NCI-H1436 (cell line): Measurements from ENCODE around the gene NUP210.
"Not testable (repeated sequence)": the region's sequence is repeated elsewhere in the genome, so short reads cannot be mapped to it uniquely, and the experiment has no call there.

Experiments used
- DNase-seq: peaks from one replicate; lab custom pipeline; 2025; lab: John Stamatoyannopoulos, UW

NUP210 gene

DNA sequence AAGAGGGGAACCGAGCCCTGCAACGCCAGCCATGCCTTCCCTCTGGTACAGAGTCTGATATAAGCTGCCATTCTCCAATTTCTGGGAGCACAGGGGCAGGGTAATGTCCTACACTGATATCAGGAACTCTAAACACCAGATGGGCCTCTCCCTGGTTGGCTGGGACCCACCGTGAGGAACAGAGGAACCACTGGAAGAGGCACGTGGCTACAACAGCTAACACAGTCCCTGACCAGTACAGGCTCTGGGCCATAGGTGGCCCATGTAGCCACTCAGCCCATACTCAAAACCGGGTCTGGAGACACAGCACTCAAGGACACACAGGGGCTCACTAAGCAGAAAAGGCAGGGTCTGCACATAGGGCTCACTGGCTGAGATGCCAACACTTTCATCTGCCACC lies 13.9 kb downstream of the NUP210 start:
- DNase-seq: no peak

DNA sequence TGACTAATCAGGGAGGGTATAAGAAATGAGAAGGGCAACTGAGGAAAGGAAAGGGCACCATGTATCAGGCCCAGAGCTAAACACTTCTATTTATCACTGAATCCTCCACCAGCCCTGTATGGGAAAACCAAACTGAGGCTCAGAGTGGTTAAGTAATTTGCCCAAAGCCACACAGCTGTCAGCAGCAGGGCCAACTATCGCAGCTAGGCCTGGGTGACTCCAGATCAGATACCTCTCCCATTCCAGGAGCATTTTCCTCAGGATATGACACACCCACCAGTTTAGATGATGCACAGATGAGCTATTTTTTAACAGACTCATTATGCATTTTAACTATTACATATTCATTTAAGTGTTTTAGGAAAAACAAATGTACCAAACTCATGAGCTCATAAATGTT lies 14.5 kb downstream of the NUP210 start:
- DNase-seq: no peak

DNA sequence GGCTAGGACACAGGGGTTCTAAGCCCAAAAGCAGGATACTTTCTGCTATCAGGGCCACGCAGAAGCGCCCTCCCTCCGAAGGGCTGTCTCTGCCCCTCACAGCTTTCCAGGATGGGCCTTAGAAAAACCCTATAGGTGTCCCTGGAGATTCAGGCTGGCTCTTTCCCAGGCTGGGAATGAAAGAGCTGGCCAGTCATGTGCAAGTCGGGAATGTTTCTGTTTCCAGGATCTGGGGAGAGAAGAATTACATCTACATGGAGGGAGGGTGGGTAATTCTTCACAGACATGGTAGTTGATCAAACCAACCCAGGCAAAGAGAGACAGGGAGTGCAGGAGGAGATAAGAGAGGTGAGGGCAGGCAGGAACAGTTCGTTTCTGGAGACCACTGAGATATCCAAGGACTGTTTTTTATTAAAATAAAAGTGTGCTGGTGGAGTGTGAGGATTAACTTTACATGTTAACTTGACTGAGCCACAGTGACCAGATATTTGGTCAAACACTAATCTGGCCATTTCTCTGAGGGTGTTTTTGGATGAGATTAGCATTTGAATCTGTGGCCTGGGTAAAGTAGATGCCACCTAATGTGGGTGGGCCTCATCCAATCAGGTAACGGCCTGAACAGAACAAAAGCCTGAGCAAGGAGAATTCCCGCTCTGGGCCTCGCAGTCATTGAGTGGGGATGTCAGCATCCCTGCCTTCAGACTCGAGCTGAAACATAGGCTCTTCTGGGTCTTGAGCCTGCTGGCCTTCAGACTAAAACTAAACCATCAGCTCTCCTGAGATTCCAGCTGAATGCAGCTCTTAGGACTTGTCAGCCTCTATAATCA lies 15.3 kb downstream of the NUP210 start:
- no peak for DNase-seq

DNA sequence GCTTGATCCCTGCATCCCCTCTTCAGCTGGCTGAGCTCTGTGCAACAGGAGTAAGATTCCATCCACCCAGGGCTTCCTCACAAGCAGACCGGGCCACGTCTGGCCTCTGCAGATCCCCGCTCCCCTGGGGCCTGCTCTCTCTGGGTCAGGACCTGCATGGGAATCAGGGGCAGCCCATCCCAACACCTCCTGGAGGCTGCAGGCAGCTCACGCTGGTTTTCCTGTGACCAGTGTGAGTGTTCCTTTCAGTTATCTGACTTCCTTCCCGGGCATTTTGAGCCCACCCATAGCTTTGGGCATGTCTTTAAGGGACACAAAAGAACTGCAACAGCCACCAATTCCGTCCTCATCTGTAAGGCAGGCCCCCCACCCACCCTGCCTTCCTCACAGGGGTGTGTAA lies 16.3 kb downstream of the NUP210 start:
- no peak for DNase-seq

DNA sequence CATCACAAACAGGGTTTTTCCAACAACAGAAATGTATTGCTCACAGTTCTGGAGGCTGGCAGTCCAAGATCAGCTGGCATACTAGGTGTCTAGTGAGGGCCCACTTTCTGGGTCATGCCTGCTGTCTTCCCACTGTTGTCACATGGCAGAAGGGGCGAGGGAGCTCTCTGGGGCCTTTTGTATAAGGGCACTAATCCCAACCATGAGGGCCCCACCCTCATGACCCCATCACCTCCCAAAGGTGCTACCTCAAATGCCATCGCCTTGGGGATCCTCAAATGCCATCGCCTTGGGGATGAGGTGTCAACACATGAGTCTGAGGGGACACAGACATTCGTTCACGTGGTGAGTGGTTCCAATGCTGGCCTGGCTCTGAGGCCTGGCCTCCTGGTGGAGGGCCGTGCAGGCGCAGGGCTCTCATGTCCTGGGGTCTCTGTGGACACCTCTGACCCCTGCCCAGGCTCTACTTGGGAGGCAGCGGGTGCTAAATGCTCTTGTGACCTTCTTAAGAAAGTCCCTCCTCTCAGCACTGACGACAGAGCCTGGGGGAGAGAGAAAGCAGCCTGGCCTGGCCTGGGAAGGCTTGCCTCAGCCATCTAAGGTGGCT lies 16.8 kb downstream of the NUP210 start:
- DNase-seq: no peak

DNA sequence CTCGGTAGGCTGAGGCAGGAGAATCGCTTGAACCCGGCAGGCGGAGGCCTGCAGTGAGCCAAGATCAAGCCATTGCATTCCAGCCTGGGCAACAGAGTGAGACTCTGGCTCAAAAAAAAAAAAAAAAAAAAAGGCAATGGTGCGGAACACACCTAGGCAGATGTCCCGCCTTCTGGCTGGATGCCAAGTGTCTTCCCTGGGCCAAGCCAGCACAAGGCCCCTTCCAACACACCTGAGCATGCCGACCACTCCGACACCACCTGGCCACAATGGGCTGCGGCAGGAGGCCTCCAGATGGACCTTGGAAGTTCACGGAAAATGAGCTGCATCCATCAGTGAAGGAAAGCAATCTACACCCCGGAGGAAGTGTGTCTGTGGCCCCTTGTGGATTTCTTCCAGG lies 19.0 kb downstream of the NUP210 start:
- DNase-seq: no peak

DNA sequence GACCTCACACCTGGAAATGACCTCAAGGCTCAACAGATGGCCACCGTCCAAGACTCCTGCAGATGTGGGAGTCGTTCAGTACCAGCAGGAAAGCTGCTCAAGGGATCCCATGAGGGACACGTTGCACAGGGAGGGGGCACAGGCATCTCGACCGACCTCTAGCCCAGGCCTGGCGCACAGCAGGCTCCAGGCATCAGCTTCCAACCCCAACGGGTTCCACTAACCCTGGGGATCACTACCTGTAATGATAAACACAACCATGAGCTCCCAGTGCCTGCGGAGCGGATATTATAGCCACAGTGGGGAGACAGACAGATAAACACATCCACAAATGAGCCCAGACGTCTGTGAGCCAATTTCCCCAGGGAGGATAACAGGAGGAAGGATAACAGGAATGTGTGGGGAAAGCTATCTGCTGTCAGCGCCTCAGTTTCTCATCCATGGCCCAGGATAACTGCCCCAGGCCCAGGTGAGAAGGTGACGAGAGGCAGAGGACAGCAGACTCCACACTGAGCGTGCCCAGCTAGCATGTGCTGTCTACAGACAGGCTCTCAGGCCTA lies 19.9 kb downstream of the NUP210 start:
- DNase-seq: no peak

DNA sequence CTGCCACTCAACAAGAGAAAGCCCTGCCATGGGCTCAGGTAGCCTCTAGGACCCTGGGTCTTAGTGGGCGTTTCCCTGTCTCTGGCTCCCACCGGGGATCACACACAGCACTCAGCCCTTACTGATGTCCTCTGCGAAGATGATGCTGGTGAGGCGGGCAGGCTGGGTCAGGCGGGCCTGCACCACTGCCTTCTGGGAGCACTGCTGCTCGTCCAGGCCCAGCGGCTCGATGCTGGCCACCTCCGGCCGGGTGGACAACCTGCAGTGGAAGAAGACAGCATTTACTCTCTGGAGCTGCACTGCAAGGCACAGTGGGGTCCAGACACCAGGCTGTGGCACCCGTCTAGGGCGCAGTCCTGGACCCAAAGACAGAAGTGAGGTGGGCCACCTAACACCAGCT lies 20.5 kb downstream of the NUP210 start:
- no peak for DNase-seq

DNA sequence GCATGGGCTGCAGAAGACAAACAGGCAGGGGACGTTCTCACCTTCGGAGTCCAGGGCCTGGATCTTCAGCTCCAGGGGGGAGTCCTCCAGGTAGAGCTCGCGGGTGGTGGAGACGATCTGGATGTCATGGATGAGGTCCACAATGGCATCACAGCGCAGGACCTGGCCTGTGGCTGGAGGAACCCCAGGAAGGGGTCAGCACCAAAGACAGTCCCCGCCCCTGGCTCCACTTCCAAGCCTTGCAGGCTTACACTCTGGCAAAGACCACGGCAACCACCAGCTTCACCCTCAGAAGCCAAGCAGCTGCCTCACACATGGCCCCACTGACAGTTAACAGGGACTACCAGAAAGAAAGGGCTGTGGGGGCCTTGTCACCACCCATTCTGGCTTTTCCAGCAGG lies 22.8 kb downstream of the NUP210 start:
- no peak for DNase-seq

DNA sequence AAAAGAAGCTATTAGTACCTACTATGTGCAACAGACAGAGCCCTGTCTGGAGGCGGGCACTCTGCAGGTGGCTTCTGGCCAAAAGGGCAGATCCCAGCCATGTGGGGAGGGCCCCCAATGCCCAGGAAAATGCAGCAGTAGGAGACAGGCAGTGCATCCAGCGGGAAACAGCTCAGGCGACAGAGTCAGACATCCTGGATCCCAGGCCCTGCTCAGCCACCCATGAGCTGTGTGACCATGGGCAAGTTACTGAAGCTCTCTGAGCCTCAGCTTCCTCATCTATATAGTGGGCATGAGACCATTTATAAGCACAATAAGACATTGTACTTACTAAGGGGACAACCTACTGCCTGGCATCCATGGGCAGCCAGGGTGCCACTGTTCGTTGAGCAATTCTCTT lies 25.8 kb downstream of the NUP210 start:
- DNase-seq: no peak

DNA sequence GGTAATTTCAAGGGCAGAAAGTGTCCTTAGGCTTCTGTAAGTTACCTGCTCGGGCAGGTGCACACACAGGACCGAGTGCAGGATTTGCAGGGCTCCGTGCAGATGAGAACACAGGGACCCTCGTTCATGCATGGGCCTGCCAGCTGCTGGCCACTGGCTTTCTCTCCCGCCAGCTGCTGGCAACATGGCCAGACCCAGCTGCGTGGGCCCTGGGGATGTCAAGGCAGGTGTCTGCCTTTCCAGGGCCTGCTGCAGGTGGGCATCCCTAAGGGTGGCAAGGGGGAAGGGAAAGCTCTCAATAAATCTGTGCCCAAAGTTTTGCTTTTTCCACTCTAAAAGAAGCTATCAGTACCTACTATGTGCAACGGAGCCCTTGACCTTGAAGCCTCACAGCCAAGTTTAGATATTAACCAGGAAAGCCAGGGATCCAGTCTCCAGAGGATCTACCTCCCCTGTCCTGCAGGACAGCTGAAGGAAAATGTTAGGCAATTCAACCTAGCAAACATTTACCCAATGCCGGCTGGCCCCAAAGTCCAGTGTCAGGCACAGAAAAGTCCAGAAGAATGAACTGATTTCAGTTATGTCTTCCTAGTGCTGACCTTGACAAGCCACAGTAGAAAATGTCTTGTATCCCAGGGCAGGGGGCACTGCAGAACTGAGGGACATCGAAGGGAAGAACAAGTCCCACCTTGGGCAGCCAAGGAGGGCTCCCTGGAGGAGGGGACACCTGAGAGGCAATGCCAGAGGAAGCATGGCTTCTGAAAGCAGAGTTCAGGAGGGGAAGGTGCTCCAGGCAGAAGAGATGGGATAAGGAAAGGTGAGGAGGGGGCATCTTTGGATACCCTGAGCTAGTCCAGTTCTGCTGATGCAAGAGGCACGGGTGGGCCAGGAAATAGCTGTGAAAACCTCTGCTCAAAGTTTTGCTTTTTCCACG lies 26.4 kb downstream of the NUP210 start:
- DNase-seq: no peak

DNA sequence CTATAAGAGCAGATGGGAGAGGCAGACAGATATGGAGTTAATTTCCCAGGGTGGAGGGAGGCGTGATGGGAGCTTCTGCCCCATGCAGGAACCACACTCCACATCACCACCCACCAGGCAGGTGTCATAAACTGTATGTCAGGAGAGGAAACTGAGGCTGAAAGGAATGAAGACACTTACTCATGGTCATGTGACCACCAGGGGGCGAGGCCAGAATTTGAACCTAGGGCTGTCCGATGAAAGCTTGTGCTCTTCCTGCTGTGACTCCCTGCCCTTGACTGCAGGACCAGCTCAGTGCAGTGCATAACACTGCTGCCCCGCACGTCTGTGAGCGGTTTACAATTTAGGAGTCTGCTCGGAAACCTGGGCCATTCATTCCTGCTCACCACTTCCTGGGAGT lies 28.8 kb downstream of the NUP210 start:
- no peak for DNase-seq

DNA sequence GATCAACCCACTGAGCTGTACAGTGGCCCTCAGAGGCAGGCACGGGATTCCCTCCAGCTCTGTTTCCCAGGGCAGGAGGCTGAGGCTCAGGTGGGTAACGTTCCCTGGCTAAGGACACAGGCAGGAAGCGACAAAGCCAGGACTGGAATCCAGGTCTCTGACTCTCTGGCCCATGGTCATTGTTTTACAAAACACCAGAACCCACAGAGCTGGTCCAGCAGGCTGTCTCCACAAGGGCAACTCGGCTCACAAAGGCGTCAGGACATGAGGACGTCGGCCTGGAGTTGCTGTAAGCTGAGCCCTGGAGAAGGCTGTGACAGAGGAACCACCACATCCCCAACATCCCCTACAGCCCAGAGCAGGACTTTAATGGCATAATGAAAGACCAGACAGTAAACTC lies 30.7 kb downstream of the NUP210 start:
- DNase-seq: no peak

DNA sequence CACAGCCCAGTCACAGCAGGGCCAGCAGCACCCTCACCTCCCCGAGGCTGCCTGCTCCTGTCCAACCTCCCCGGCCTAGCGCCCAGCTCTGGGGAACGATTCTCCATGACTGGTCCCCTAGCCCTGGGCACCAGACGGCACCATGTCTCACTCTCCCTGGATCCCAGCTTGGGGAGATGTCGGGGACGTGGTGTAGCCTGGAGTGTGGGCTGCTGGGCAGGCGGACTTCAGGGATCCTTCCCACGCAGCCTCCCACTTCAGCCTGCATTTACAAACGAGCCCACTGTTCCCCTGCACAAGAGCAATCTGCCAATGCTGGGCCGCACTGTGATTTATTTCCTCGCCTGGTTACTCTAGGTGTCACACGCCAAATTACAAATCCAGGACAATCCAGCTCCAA lies 31.3 kb downstream of the NUP210 start:
- no peak for DNase-seq

DNA sequence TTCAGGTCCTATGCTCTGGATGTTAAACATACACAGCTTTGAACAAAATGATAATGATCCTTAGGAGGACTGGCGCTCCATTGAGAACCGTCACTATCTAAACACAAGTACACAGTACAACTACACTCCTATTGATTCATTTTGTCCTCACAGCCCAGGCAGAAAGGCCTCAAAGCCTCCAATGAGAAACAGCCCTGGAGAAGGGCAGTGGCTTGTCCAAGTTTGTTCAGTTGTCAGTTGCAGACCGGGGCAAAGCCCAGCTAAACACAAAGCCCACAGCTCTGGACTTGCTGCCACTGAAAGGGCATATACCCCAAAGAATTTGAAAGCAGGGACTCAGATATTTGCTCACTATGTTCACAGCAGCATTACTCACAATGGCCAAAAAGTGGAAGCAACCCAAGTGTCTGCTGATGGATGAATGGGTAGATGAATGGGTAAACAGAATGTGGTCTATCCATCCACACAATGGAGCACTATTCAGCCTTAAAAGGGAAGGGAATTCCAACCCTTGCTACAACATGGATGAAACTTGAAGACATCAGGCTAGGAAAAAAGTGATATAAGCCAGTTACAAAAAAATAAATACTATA lies 34.7 kb downstream of the NUP210 start:
- DNase-seq: no peak

DNA sequence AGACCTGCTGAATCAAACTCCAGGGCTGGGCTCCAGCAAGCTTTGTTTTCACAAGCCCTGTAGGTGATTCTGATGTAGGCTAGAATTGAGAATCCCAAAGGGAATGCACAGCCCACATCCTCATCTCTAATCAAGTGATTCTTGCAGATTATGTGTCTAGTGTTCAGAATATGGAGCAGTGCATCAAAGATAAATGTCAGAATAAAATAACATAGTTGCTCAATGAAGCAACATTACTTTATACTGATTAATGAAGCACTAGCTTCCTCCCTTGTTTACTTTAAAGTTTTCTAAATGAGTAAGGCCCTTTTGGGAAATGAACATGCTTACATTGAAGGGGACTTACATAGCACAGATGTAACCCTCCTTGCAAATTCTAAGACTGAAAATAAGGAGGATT lies 39.2 kb downstream of the NUP210 start:
- DNase-seq: no peak

DNA sequence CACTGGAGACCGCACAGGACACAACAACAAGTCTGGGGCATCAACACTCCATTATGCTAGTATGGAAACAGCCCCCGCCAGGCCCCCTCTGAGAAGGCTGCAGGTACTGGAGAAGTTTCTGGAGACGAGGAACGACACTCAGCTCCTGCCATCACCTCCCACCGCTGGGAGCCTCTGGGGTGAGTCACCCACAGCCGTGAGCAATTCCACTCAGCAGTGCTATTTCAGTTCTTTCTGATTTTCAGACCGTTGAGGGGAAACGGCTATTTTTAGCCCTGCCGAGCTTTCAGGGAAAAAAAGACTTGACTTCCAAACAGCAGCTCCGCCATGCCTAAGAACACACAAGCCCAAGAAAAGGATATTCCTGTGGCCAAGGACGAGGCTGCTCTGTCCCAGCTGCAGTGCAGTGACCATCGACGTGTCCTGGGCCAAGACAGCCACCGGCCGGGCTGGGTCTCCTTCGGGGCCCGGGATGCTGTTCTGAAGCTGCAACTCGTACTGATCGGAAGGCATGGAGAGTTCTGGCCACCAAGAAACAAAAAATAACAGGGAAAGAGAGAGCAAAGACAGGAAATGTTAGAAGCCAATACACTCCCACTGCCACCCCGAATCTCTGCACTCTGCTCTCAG lies 40.8 kb downstream of the NUP210 start:
- DNase-seq: no peak

DNA sequence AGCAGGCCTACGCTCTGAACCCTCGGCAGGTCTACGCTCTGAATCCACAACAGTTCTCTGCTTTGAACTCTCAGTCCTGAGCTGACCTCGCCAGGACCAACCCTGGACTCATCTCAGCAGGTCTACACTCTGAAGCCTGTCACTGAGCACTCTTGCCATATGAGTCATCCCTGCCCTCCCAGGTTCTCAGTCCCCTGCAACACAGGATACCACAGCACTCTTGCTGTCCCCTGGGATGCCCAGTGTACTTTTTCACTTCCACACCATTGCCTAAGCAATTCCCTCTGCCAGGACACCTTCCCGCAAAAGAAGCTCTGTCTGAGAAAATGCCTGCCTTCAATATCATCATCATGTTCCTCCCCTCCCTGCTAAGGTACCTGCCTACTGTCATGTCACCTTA lies 42.0 kb downstream of the NUP210 start:
- no peak for DNase-seq

DNA sequence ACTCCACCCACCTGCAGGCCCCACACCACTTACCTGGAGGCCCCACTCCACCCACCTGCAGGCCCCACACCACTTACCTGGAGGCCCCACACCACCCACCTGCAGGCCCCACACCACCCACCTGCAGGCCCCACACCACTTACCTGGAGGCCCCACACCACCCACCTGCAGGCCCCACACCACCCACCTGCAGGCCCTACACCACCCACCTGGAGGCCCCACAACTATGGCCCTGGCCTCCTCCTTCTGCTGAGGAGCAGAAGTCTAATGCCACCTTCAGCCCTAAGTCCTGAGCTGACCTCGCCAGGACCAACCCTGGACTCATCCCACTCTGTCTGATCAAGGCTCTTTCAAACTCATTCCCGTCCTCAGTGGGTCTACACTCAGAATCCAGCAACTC lies 42.4 kb downstream of the NUP210 start:
- not testable (repeated sequence) for DNase-seq

DNA sequence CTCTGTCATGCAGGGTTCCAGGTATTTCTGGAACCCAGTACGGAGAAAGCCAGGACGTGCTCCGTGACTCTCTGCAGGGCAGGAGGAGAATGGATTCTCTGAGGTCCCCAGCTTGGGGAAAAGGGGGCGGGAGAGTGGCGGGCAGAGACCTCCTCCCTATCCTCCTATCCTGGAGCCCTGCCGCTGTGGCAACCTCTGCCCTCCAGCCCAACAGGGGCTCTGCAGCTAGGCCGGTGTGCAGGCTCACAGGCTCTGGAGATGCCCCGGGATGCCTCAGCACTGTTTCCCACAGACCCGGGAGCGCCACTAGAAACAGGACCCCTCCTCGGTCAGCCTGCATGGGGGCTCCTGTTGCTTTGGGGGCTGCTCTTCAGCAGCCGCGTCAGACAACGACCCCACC lies 43.1 kb downstream of the NUP210 start:
- DNase-seq: no peak

DNA sequence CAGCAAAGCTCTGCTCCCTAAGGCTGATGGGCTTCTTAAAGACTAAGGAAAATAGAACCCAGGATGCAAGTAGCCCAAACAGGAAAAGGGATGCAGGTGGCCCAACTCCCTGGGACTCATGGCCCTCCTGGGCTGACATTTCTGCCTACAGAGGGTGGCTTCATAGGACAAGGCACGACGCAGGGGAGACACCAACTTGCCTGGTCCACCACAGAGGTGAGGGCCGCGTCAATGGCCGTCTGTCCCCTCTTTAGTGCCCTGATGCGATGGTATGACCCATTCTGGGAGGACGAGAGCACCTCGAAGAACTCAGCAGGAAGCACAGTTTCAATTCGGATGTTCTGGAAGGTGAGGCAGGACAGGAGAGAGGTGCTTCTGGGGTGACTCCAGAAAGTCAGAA lies 44.0 kb downstream of the NUP210 start:
- no peak for DNase-seq

DNA sequence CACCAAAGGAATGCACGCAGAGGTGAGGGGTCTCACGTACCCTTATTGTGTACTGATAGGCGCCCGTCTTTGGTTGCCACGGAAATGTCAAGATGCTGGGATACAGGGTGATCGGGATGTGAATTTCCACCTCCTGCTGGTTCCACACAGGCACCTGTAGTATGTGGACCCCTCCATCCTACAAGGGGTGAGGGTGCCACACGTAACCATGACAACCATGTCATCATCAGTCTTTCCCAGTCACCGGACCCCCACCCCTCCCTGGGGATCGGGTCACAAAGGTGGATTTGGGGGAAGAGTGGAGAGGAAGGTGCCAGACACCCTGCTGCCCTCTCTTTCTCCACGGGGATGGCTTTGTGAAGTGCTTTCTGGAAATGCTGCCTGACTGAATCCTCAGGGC lies 44.7 kb downstream of the NUP210 start:
- DNase-seq: no peak
